Natural killer cell (primary cell): ENCODE results near the gene PTCD3. TPM values are rescaled to one million over a fixed set of nuclear protein-coding genes. Genes with fewer than 3 reads are reported as not detected.

Experiments
- ATAC-seq, 3 donors: fragments of 150-1000 bp in 2 of 3; fragments of 200-7000 bp in 1 of 3; cut with Tn5 transposase; 1 replicate in 1 of 3; 2 replicates in 2 of 3; pipeline ENCODE4 v1.10.0; 2021; ENCODE audit warnings: mild to moderate bottlenecking in 2 of 3, moderate library complexity in 2 of 3
- DNase-seq, 2 donors: peaks; one replicate each; pipeline versions ENCODE4 v3.0.0 to v3.0.0-alpha.2; 2013 to 2021; ENCODE audit warnings: mixed read lengths in 1 of 2
- H3K27ac ChIP-seq: one replicate; pipeline ENCODE4 v1.5.1; 2013; ENCODE audit warnings: mild to moderate bottlenecking, low read length
- H3K27me3 ChIP-seq: one replicate; pipeline ENCODE4 v1.6.1; 2013; ENCODE audit warnings: low read length; ENCODE audit not compliant: control insufficient read depth, insufficient read depth
- H3K36me3 ChIP-seq: one replicate; pipeline ENCODE4 v1.6.1; 2013; ENCODE audit warnings: low read length; ENCODE audit not compliant: control insufficient read depth, insufficient read depth
- H3K4me1 ChIP-seq: one replicate; pipeline ENCODE4 v1.6.1; 2013; ENCODE audit warnings: low read length; ENCODE audit not compliant: control insufficient read depth, insufficient read depth
- H3K4me3 ChIP-seq: one replicate; pipeline ENCODE4 v1.5.1; 2013; ENCODE audit warnings: low read length
- H3K9me3 ChIP-seq: one replicate; pipeline ENCODE4 v1.6.1; 2013; ENCODE audit warnings: low read length; ENCODE audit not compliant: control insufficient read depth, insufficient read depth
- H3K27ac Mint-ChIP-seq, 2 donors: one replicate each; pipeline ENCODE4 v1.8.0; 2022; ENCODE audit warnings: mild to moderate bottlenecking in 2 of 2, mixed read lengths in 2 of 2, moderate library complexity in 1 of 2
- H3K27me3 Mint-ChIP-seq, 2 donors: one replicate each; pipeline ENCODE4 v1.8.0; 2022; ENCODE audit warnings: low read depth in 2 of 2, mixed read lengths in 2 of 2
- H3K36me3 Mint-ChIP-seq: one replicate; pipeline ENCODE4 v1.8.0; 2022; ENCODE audit warnings: mixed read lengths
- H3K4me1 Mint-ChIP-seq, 2 donors: one replicate each; pipeline ENCODE4 v1.8.0; 2022; ENCODE audit warnings: mixed read lengths in 2 of 2
- H3K4me3 Mint-ChIP-seq: one replicate; pipeline ENCODE4 v1.8.0; 2022; ENCODE audit warnings: mild to moderate bottlenecking, moderate library complexity, mixed read lengths
- H3K9me3 Mint-ChIP-seq, 2 donors: one replicate each; pipeline ENCODE4 v1.8.0; 2022; ENCODE audit warnings: mixed read lengths in 2 of 2
- CTCF ChIP-seq: fragments of 200-600 bp; IDR thresholded peaks from one replicate; pipeline ENCODE4 v1.8.0; 2022; ENCODE audit warnings: antibody characterized with exemption
- WGBS: methylation state at CpG from one replicate; pipeline ENCODE4 v1.1.7; 2013; ENCODE audit warnings: missing lambda C conversion rate; ENCODE audit not compliant: insufficient coverage; 5-methylcytosine and 5-hydroxymethylcytosine counted together
- intact Hi-C: fragments of 100-400 bp; cut with micrococcal nuclease; formaldehyde crosslinking; loops from one replicate; pipeline ENCODE4 v1.14.2; 2022
- total RNA-seq, 4 donors: library from RNA; stranded (reverse); fragments of 120-200 nt in 1 of 4; gene quantifications; one replicate each; pipeline versions ENCODE4 v1.2.3 to v1.2.4, GENCODE V29; 2013 to 2022

PTCD3 gene
- total RNA-seq, 3 donors from 2014 or later (not counting 1 experiment from before 2014, with no cell fraction given), result 115 to 146 (median 128) TPM

GRCh38 chr2:86073225-86073624 is 32.8 kb upstream of the PTCD3 start:
- intact Hi-C loops, result no loop called here
- H3K9me3 ChIP-seq, result no peaks in the 10 kb centered on the region
- H3K9me3 Mint-ChIP-seq, result no peaks in the 10 kb centered on the region
- no peak for DNase-seq
- no peak for ATAC-seq
- TF ChIP-seq CTCF, result no peak
- WGBS, result 97% methylated on average over 1 of the region's 1 CpG
- no peak overlapping the region for H3K4me3 Mint-ChIP-seq
- no peaks in the 10 kb centered on the region for H3K27me3 Mint-ChIP-seq
- no peaks in the 10 kb centered on the region for H3K27me3 ChIP-seq
- peaks cover 15% of the 10 kb centered on the region for H3K36me3 Mint-ChIP-seq
- H3K36me3 ChIP-seq, result peaks cover 43% of the 10 kb centered on the region
- no peak overlapping the region for H3K4me3 ChIP-seq
- H3K27ac Mint-ChIP-seq, result peak overlapping the region; percentile 79 to 82
- peaks cover 26% of the 10 kb centered on the region for H3K4me1 ChIP-seq
- H3K4me1 Mint-ChIP-seq, result peaks cover 12 to 19% of the 10 kb centered on the region in 2 donors
- peak overlapping the region; percentile 32 for H3K27ac ChIP-seq

- peaks cover 24% of the 10 kb centered on the region for H3K4me1 ChIP-seq
- DNase-seq (no peak), ATAC-seq (no peak)
- no peaks in the 10 kb centered on the region for H3K27me3 Mint-ChIP-seq
- TF ChIP-seq CTCF, result no peak
- no peak overlapping the region for H3K4me3 Mint-ChIP-seq
- intact Hi-C loops, result no loop called here
- H3K4me1 Mint-ChIP-seq, result peaks cover 20 to 23% of the 10 kb centered on the region in 2 donors
- H3K27ac Mint-ChIP-seq, result no peak overlapping the region
- H3K36me3 Mint-ChIP-seq, result peaks cover 15% of the 10 kb centered on the region
- H3K27me3 ChIP-seq, result no peaks in the 10 kb centered on the region
- no peak overlapping the region for H3K4me3 ChIP-seq
- no peaks in the 10 kb centered on the region for H3K9me3 ChIP-seq
- H3K27ac ChIP-seq, result no peak overlapping the region
- no peaks in the 10 kb centered on the region for H3K9me3 Mint-ChIP-seq
- 100% methylated on average over 3 of the region's 3 CpGs for WGBS
- peaks cover 35% of the 10 kb centered on the region for H3K36me3 ChIP-seq
These were observed 31.8 kb upstream of the PTCD3 start for GRCh38 chr2:86074256-86074655.

GRCh38 chr2:86074811-86075210 is 31.2 kb upstream of the PTCD3 start:
- H3K4me3 Mint-ChIP-seq, result no peak overlapping the region
- Histone ChIP-seq H3K27me3 (no peaks in the 10 kb centered on the region), H3K4me1 (peaks cover 29% of the 10 kb centered on the region), H3K36me3 (peaks cover 30% of the 10 kb centered on the region), H3K4me3 (no peak overlapping the region), H3K27ac (no peak overlapping the region), H3K9me3 (no peaks in the 10 kb centered on the region)
- H3K27ac Mint-ChIP-seq, result no peak overlapping the region
- no peaks in the 10 kb centered on the region for H3K27me3 Mint-ChIP-seq
- H3K36me3 Mint-ChIP-seq, result peaks cover 15% of the 10 kb centered on the region
- H3K9me3 Mint-ChIP-seq, result no peaks in the 10 kb centered on the region
- intact Hi-C loops, result no loop called here
- WGBS, result 98% methylated on average over 15 of the region's 15 CpGs
- peaks cover 26 to 27% of the 10 kb centered on the region in 2 donors for H3K4me1 Mint-ChIP-seq
- no peak for TF ChIP-seq CTCF
- DNase-seq, result no peak
- ATAC-seq, result no peak

GRCh38 chr2:86075886-86076285 is 30.1 kb upstream of the PTCD3 start:
- Mint-ChIP-seq H3K9me3 (no peaks in the 10 kb centered on the region), H3K4me1 (peaks cover 37 to 38% of the 10 kb centered on the region in 2 donors), H3K27me3 (no peaks in the 10 kb centered on the region), H3K4me3 (no peak overlapping the region), H3K36me3 (peaks cover 9% of the 10 kb centered on the region), H3K27ac (no peak overlapping the region)
- H3K4me1 ChIP-seq, result peaks cover 40% of the 10 kb centered on the region
- DNase-seq, result no peak
- no peak for TF ChIP-seq CTCF
- H3K27ac ChIP-seq, result no peak overlapping the region
- no peaks in the 10 kb centered on the region for H3K27me3 ChIP-seq
- no peak overlapping the region for H3K4me3 ChIP-seq
- no peaks in the 10 kb centered on the region for H3K9me3 ChIP-seq
- WGBS, result 96% methylated on average over 5 of the region's 5 CpGs
- peaks cover 22% of the 10 kb centered on the region for H3K36me3 ChIP-seq
- no peak for ATAC-seq
- intact Hi-C loops, result no loop called here
